NOMO-1 treated with dmso at 0.1 percent for 144 hours (cell line): ENCODE data around the gene NPTXR.
"Not testable (repeated sequence)": the region's sequence is repeated elsewhere in the genome, so short reads cannot be mapped to it uniquely, and the experiment has no call there.

Experiments used
- DNase-seq: peaks from one replicate; lab custom pipeline; 2025; ENCODE audit not compliant: unreplicated experiment; lab: John Stamatoyannopoulos, UW

NPTXR gene

DNA sequence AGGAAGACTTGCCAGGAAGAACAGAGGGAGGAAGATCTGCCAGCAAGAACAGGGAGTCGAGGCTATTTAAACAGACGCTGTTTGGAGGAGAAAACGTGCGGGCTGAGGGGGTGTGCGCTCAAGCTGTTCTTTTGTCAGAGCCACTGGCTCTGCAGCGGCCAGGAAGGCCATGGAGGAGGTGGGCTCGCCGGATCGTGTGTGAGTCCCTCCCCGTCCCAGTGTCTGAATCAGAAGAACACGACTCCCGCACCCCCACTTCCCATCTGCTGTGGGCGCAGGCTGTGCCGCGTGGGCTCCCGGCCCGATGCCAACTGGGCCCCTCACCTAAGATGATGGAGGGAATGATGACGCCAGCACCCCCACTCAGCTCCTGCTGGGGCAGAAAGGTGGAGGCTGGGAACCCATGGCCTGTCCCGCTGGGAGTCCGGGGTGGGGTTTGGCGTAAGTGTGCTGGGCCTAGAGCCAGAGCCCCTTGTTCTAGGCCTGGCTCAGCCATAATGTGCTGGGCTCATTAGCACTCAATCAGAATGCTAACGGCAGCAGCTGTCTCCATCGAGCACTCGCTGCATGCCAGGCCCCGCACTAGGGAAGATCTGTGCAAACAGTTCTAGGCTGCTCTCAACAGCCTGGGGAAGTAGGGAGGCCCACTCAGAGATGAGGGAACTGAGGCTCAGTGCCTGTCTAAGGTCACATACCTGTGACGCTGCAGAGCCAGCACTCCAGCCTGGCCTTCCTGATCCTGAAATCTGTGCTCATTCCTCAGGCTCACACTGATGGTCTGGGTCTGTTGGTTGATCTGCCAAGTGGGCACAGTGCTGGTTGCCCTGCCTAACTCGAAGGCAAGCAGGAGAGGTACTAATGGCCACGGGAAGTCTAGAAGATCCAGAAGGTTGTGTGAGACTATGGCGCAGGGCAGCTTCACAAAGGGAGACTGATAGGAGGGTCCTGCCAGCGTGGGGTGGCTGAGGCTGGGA, 11.5 kb downstream of the NPTXR start:
- DNase-seq = no peak

DNA sequence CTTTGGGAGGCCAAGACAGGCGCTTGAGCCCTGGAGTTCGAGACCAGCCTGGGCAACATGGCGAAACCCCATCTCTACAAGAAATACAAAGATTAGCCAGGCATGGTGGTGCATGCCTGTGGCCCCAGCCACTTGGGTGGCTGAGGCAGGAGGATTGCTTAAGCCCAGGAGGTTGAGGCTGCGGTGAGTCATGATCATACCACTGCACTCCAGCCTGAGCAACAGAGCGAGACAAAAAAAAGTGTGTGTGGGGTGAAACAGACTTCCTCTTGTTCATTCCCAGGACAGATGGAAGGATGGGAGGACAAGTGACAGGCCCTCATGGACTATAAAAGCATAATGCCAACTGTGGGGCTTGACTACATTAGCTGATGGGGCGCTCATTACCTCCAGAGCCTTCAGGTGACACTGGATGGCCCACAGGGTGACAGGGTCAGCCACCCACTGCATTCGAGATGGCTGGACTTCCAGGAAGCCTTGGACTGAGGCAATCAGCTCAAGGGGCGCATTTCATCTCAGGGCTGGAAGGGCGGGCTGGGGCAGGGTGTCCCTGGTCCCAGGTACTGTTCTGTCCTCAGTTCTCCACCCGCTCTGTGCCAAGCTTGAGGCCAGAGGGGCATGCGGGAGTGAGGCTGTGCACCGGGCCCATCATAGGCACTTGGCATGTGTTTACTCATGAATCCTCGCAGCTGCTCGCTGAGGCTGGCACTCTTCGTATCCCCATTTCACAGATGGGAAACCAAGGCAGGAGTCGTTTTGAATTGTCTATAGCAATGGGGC, 12.5 kb downstream of the NPTXR start:
- DNase-seq = peak; percentile 15

DNA sequence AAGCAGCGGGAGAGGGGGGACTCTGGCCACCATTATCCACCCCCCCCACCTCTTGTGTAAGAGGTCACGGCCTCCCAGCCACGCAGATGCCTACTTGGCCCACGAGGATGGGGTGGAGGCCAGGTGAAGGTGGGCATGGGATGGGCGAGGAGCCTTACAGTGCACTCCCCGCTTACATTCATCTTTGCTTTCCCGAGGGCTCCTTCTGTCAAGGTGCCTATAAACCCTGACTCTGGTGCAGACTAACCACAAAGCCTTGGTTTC, 13.1 kb downstream of the NPTXR start:
- DNase-seq = no peak

DNA sequence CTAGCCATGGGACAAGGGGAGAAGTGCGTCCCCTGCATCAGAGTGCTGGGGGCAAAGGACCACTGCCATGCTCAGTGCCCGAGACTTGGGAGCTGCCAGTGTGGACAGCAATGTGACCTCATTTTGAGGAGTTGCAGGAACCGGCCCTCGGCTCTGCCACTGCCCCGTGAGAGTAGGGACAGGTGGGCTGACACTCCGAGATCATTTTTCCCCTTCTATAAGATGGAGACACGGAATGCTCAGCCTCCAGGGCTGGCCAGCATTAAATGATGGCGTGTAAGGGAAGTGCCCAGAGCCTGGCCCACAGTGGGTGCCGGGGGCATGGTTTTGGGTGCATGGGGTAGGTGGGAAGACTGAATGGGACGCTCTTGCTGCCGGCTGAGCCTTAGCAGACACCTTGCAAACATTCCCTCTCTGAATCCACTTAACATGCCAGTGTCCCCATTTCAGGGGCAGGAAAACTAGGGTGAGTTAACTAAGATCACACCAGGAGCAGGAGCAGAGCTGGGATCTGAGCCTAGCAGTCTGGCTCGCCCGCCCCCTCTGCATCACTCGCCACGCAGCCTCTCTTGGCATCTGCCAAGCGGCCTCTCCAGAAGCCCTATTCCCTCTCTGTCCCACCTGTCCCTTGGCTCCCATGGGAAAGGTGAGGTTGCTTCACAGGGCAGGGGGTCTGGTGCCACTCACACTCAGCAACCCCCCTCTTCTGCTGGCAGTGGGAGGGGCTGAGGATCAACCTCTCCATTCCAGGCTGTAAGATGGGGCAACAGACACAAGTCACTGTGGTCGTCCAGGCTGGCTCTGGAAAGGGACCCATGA, 13.6 kb downstream of the NPTXR start:
- DNase-seq = no peak

DNA sequence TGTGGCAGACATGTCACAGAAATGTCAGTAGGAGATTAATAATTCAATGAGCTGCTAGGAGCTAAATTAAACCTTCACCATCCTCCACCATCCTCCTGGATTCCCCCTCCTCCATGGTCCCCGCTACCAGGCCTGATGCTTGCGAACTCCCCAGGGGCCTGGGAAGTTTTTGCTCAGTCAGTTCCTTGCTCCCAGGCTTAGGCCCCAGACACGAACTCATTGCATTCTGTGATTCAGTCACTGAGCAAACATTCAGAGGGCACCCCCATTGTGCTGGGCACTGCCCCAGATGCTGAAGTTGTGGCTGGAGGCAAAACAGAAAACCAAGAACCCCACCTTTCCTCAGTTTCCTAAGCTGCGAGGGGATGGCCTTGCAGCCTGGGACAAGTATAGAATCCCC, 14.3 kb downstream of the NPTXR start:
- no peak for DNase-seq

DNA sequence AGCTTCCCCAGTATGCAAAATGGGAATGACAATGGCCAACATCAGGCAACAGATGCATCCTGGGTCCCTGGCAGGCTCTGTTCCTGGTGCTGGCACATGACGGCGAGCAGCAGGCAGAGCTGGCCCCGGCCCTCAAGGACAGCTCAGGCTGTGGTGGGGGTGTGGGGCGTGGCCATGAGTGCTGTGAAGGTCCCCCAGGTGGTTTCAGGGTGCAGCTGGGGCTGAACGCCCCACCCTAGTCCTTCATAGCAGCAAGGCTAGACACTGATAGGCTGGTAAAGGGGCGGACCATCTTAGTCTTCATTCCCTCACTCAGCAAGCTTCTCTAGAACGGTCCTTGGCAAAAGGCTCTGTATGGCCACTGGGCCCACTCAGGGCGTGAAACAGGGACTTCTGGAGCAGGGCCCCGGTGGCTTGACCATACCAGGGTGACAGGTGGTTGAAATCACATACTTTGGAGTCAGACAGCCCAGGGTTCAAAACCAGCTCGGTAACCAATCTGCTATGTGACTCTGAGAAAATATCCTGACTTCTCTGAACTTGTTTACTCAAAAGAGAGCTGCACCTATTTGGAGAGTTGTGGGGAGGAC, 15.1 kb downstream of the NPTXR start:
- no peak for DNase-seq

DNA sequence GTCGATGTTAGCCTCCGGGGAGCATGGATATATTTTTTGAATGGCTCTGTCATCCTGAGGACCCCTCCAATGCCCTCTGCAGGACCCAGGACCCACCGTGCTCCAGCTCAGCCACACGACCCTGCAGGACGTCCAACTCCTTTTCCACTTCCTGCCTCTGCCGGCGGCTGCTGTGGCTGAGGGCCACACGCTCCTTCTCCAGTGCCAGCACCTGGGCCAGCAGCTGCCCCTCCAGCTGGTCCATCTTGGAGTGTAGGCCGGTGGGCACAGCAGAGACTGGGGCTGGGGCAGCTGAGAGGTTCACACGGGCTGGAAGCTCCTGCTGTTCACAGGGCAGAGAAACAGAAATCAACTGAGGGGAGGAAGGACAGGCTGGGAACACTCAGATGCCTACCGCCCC, 15.6 kb downstream of the NPTXR start:
- no peak for DNase-seq

DNA sequence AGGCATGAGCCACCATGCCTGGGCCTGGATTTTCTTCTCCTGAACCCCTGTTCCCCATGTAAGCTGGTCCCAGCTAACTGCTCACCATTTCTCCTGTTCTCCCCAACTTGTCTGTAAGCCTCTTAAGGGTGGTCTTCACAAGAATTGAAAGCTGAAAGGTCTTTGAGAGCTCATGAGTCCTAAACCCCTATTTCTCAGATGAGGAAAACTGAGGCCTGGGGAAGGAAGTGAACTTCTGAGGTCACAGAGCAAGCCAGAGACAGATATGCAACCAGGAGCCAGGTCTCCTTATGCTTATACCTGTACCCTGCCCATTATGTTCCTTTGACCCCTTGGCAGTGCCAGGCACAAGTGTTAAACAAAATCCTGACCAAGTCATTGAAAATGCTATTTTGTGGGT, 16.3 kb downstream of the NPTXR start:
- no peak for DNase-seq

DNA sequence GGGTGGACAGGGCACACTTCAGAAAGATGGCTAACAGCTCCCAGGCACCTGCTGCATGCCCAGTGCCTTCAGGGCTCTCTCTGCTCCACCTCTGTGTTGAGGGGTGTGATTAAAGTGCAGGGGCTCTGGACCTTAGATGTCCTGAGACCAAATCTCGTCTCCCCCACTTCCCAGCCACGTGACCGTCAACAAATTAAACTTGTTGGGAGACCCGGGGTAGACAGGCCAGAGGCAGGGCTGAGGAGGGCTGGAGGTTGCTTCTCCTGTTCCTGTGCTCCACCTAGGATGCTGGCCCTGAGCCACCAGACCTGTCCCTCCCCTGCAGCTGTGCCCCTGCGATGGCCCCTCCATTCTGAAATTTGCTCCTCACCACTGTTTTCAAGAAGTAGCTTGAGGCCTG, 17.0 kb downstream of the NPTXR start:
- no peak for DNase-seq

DNA sequence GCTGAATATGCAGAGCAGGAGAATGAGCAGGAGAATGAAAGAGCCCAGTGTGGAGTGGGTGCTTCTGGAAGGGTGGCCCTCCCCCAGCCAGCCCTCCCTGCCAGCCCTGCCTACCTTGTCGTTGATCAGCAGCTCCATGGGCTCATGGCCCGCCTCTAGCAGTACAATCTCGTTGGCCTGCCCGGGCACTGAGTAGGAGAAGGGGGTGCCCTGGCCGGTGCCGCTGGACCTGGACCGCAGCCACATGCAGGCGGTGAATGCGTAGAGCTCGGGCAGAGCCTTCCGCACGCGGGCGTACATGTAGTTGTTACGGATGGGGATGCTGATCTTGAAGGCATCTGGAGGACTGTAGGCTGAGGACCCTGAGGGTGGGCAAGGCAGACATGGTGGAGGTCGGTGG, 17.4 kb downstream of the NPTXR start:
- no peak for DNase-seq

DNA sequence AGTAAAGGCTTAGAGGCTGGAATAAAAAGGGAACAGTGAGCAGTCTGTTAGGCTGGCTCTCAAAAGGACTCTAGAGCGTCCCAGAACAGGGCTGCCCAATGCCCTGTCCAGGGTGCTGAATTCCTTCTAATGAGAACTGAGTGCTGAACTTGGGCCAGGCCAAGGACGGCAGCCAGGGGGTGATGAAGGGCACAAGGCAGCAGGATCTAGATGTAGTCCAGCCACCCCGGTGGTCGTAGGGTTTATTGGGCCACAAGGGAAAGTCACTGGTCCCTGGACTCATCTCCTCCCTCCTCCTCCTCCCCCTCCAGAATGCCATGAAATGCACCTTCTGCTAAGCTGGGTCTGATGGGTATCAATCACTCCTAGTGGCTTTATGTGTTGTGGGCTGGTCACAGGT, 19.2 kb downstream of the NPTXR start:
- DNase-seq = peak; percentile 45

DNA sequence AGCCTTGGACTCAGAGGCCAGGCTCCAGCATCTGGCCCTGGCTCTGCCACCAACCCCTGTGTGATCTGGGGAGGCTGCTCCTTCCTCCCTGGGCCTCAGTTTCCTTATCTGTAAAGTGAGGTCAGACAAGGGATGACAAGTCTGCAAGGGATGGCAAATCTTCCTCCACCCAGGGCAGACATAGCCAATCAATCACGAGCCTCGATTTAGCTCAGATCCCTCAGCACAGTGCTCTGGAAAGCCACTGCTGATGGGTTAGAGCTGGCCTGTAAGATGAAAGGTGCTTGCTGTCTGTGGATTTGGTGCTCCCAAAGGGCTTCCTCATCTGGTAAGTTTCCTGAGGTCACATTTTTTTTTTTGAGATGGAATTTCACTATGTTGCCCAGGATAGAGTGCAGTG, 20.2 kb downstream of the NPTXR start:
- DNase-seq = no peak

DNA sequence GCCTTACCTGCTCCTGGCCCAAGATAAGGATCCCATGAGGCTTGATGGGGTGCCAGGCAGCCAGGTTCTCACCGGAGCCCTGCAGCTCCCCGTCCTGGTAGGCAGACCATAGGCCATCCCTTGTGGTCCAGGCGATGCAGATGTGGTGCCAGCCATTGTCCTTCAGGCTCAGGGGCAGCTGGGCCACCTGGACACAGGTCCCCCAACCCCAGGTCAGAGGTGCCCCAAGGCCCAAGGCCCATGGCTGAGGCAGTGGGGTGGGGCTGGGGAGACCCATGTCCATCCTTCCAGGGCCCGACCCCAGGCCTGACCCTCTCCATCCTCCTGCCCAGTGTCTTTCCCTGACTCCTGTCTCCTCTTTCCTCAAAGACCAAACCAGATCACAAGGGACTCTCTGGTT, 20.8 kb downstream of the NPTXR start:
- DNase-seq = no peak

DNA sequence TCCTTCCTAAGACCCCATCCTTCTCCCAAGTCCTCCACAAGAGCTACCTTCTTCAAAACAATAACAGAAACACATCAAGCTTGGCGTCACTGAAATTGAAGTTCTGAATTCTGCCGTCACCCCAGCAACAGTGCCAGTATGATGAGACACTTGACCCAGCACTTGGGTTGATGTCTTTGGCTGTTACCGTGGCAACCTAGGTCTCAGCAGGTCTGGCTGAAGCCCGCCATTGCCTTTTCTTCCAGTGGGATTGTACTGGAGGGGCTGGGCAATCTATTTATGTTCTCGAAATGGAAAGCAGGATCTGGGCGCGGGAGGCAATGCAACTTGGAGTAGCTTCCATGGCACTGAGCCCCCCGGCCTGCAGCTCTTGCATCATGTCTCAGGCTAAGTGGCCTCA, 23.8 kb downstream of the NPTXR start:
- no peak for DNase-seq

DNA sequence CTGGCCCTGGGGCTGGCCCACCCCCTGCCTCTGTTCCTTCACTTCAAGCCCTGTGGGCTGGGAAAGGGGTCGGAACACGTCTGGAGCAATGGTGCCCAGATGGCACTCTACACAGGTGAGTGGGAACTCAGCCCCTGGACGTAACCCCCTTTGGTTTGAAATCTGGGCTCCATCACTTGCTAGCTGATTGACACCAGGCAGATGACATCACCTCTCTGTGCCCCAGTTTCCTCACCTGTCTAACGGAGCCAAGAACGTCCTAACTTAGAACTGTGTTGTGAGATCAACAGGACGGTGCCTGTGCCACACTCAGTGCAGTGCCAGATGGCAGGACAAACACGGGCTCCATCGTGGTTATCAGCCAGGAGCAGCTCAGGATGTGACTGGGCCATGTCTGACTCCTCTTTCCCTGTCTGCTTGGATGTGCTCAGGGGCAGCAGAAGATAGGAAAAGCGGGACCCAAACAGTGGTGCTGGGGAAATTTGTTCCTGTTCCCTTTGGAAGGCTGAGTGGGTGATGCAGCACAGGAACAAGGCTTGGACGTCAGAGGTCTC, 24.4 kb downstream of the NPTXR start:
- no peak for DNase-seq

DNA sequence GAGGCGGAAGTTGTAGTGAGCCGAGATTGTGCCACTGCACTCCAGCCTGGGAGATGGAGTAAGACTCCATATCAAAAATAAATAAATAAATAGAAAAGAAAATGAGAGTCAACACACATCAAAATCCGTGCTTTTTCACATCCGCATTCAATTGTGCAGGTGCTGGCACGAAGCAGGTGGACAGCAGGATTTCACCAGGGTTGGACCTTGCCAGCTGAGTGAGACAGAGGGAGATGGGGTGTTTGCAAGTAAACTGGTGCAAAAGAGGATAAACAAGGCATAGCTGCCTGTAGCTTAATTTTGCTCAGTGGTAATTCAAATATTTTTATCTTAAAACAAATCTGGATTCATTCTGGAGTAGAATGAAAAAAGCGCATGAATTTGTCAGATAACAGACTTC, 26.6 kb downstream of the NPTXR start:
- DNase-seq = no peak

DNA sequence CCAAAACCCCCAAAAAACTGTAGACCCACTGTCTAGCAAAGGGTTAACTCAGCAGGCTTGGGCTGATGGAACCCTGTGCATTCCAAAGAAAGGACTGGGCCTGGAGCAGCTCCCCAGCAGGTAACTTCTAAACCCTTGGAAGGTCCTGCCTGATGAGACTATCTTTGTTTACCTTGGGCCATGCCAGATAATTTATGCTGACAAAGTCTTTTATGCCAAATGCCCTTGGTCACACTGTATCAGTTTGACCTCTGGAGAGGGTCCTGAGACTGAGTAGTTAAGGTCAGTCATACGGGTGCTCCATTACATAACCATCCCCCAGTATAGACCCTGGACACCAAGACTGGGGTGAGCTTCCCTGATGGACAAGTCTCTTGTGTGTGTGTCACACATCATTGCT, 28.0 kb downstream of the NPTXR start:
- DNase-seq = no peak

DNA sequence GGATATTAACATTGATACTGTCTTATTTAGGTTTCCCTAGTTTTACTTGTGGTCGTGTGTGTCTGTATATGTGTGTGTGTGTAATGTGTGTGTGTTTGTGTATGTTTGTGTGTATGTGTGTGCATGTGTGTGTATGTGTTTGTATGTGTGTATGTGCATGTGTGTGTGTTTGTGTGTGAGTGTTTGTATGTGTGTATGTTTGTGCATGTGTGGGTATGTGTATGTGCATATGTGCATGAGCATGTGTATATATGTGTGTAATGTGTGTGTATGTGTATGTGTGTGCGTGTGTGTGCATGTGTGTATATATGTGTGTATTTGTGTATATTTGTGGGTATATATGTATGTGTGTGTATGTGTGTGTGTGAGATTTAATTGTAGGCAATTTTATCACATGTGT, 32.6 kb downstream of the NPTXR start:
- DNase-seq = no peak

DNA sequence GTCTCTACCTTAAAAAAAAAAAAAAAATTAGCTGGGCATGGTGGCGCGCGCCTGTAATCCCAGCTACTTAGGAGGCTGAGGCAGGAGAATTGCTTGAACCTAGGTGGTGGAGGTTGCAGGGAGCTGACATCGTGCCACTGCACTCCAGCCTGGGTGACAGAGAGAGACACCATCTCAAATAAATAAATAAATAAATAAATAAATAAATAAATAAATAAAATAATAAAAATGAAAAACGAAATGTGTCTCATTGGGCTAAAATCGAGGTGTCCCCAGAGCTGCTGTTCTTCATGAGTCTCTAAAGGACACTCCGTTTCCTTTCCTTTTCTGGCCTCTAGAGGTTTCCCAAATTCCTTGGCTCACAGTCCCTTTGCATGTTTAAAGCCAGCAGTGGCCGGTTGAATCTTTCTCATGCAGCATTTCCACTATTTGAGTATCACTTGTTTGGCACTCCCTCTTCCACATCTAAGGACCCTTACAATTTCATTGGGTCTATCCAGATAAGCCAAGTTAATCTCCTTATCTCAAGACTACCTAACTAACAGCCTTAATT, 38.7 kb downstream of the NPTXR start:
- not testable (repeated sequence) for DNase-seq

DNA sequence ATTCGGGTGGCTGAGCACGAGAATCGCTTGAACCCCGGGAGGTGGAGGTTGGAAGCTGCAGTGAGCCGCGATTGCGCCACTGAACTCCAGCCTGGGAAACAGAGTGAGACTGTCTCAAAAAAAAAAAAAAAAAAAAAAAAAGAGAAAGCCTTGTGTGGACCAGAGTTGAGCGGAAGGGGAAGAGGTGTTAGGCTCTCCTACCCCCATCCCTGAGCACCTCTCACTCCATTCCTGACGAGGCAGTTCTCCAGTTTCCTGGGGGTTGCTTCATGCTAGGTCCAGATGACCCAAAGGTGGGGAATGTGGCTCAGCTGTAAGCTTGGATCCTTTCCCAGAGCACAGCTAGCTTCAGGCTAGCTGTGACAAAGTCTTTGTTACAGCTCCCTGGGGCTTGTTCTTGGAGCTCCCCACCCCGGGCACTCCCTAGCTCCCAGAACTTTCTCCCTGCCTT, 41.1 kb downstream of the NPTXR start:
- no peak for DNase-seq
